OCI-LY3 (cell line): ENCODE data around the gene RIN3.

Experiments used
- H2AFZ ChIP-seq: fragments of 200-600, 300-600 bp; shearing (Covaris generic); 2 replicates; pipeline ENCODE4 v1.6.0; 2014; ENCODE audit warnings: antibody characterized with exemption, low read depth, low read length
- H3K27ac ChIP-seq: fragments of 200-600, 300-600 bp; sonication (generic); 2 replicates; pipeline ENCODE4 v1.5.1; 2014; ENCODE audit warnings: mild to moderate bottlenecking, low read length, moderate library complexity, mixed read lengths
- H3K27me3 ChIP-seq: fragments of 200-600, 300-600 bp; sonication (generic); 2 replicates; pipeline ENCODE4 v1.6.1; 2014; ENCODE audit warnings: low read depth, low read length, mixed read lengths
- H3K36me3 ChIP-seq: fragments of 200-600, 300-600 bp; sonication (generic); replicated peaks from 2 replicates; pipeline ENCODE3; 2014; ENCODE audit warnings: low read depth, low read length, mixed read lengths
- H3K4me1 ChIP-seq: fragments of 300-600, 200-600 bp; sonication (generic); 2 replicates; pipeline ENCODE4 v1.6.1; 2014; ENCODE audit warnings: low read length, mixed read lengths
- H3K4me2 ChIP-seq: fragments of 200-600, 300-600 bp; sonication (generic); 2 replicates; pipeline ENCODE4 v1.6.1; 2014; ENCODE audit warnings: low read length, mixed read lengths
- H3K4me3 ChIP-seq: fragments of 300-600, 200-600 bp; sonication (generic); 2 replicates; pipeline ENCODE4 v1.5.1; 2014; ENCODE audit warnings: antibody characterized with exemption, mild to moderate bottlenecking, low read length, moderate library complexity
- H3K79me2 ChIP-seq: fragments of 300-600, 200-600 bp; shearing (Covaris generic); 2 replicates; pipeline ENCODE4 v1.6.1; 2014; ENCODE audit warnings: mild to moderate bottlenecking, low read length, mixed read lengths
- H3K9ac ChIP-seq: fragments of 300-600, 200-600 bp; shearing (Covaris generic); 2 replicates; pipeline ENCODE4 v1.6.0; 2014; ENCODE audit warnings: mild to moderate bottlenecking, low read length, moderate library complexity
- H3K9me3 ChIP-seq: fragments of 200-600, 300-600 bp; shearing (Covaris generic); 2 replicates; pipeline ENCODE4 v1.6.1; 2014; ENCODE audit warnings: low read length, mixed read lengths; ENCODE audit not compliant: insufficient read depth
- H4K20me1 ChIP-seq: fragments of 200-600, 300-600 bp; sonication (generic); 2 replicates; pipeline ENCODE4 v1.6.1; 2016; ENCODE audit warnings: low read length, mixed read lengths; ENCODE audit not compliant: insufficient read depth
- CTCF ChIP-seq: fragments of 200-600, 300-600 bp; sonication (generic); IDR thresholded peaks from 2 replicates; pipeline ENCODE4 v1.5.1; 2014; ENCODE audit warnings: antibody characterized with exemption, low read length, low read depth
- EZH2phosphoT487 ChIP-seq: fragments of 200-600 bp; shearing (Covaris generic); IDR thresholded peaks from 2 replicates; pipeline ENCODE4 v1.6.1; 2018; ENCODE audit warnings: antibody characterized with exemption, mixed run types, low read depth

Gene RIN3

GRCh38 chr14:92693998-92694795, 180.6 kb downstream of the RIN3 start:
- no peaks in the 10 kb centered on the region for H3K4me1 ChIP-seq
- H3K4me2 ChIP-seq = no peak overlapping the region
- no peak overlapping the region for H3K9ac ChIP-seq
- H3K27ac ChIP-seq = no peak overlapping the region
- H3K79me2 ChIP-seq = no peaks in the 10 kb centered on the region
- H4K20me1 ChIP-seq = no peaks in the 10 kb centered on the region; the same call in 1 of the 2 replicates
- no peaks in the 10 kb centered on the region for H3K36me3 ChIP-seq
- H3K27me3 ChIP-seq = peaks cover 54% of the 10 kb centered on the region
- TF ChIP-seq EZH2phosphoT487 (no peak), CTCF (no peak)
- H3K4me3 ChIP-seq = no peak overlapping the region
- no peaks in the 10 kb centered on the region for H3K9me3 ChIP-seq
- no peak overlapping the region for H2AFZ ChIP-seq

GRCh38 chr14:92694807-92695206, 181.2 kb downstream of the RIN3 start:
- no peak for TF ChIP-seq EZH2phosphoT487
- no peak for TF ChIP-seq CTCF
- H3K27ac ChIP-seq = no peak overlapping the region
- H3K36me3 ChIP-seq = no peaks in the 10 kb centered on the region
- H3K9me3 ChIP-seq = no peaks in the 10 kb centered on the region
- H3K9ac ChIP-seq = no peak overlapping the region
- no peaks in the 10 kb centered on the region; the same call in 1 of the 2 replicates for H4K20me1 ChIP-seq
- H3K4me3 ChIP-seq = no peak overlapping the region
- H3K4me1 ChIP-seq = no peaks in the 10 kb centered on the region
- H2AFZ ChIP-seq = no peak overlapping the region
- H3K79me2 ChIP-seq = no peaks in the 10 kb centered on the region
- H3K4me2 ChIP-seq = no peak overlapping the region
- H3K27me3 ChIP-seq = peaks cover 54% of the 10 kb centered on the region

- H2AFZ ChIP-seq = no peak overlapping the region
These were observed 182.0 kb downstream of the RIN3 start for GRCh38 chr14:92695562-92695961.

More at GRCh38 chr14:92695562-92695961, 182.0 kb downstream of the RIN3 start:
- no peaks in the 10 kb centered on the region for H3K4me1 ChIP-seq
- H3K27ac ChIP-seq = no peak overlapping the region
- no peak overlapping the region for H3K9ac ChIP-seq
- H3K79me2 ChIP-seq = no peaks in the 10 kb centered on the region
- H3K9me3 ChIP-seq = no peaks in the 10 kb centered on the region
- no peak for TF ChIP-seq EZH2phosphoT487
- TF ChIP-seq CTCF = no peak
- H3K36me3 ChIP-seq = no peaks in the 10 kb centered on the region
- H4K20me1 ChIP-seq = no peaks in the 10 kb centered on the region; the same call in 1 of the 2 replicates
- H3K4me3 ChIP-seq = no peak overlapping the region
- peaks cover 55% of the 10 kb centered on the region for H3K27me3 ChIP-seq
- H3K4me2 ChIP-seq = no peak overlapping the region
